Measurements from ENCODE around the gene EGFR.

Gene EGFR

GRCh38 chr7:55060636-55061022 is 41.8 kb downstream of the EGFR start:
- no peak for DNase-seq
- H3K9ac ChIP-seq (ENCODE audit: low read length) = no peak overlapping the region
- no peaks in the 10 kb centered on the region for H3K79me2 ChIP-seq (ENCODE audit: low read length)
- H2AFZ ChIP-seq (ENCODE audit: low read length) = no peak overlapping the region
- H3K27me3 ChIP-seq (replicated peaks; ENCODE audit: insufficient read depth, low read length) = no peaks in the 10 kb centered on the region
- no peaks in the 10 kb centered on the region for H3K9me2 ChIP-seq (replicated peaks; ENCODE audit: insufficient read depth, low read length)
- no peaks in the 10 kb centered on the region for H4K20me1 ChIP-seq (ENCODE audit: insufficient read depth, low read length)
- H3K4me2 ChIP-seq (ENCODE audit: low read depth, low read length) = no peak overlapping the region
- no peak overlapping the region for H3K4me3 ChIP-seq (ENCODE audit: low read length)
- H3F3A ChIP-seq (ENCODE audit: insufficient read depth, low read length) = no peaks in the 10 kb centered on the region
- no peaks in the 10 kb centered on the region for H3K36me3 ChIP-seq (replicated peaks; ENCODE audit: insufficient read depth, low read length)
- H3K4me1 ChIP-seq (ENCODE audit: low read length) = no peaks in the 10 kb centered on the region
- TF ChIP-seq EZH2phosphoT487 (IDR thresholded peaks at IDR 0.05; ENCODE audit: low read length) = no peak
- TF ChIP-seq EZH2 (optimal IDR thresholded peaks at IDR 0.05; ENCODE audit: low read depth, low read length) = no peak
- no peak for TF ChIP-seq CTCF (IDR thresholded peaks at IDR 0.05; ENCODE audit: low read length)
- H3K27ac ChIP-seq (ENCODE audit: low read length) = no peak overlapping the region
- H3K9me3 ChIP-seq (replicated peaks; ENCODE audit: insufficient read depth, low read length) = no peaks in the 10 kb centered on the region

GRCh38 chr7:55061726-55062499 is 43.1 kb downstream of the EGFR start:
- Histone ChIP-seq H3F3A (ENCODE audit: insufficient read depth, low read length) (no peaks in the 10 kb centered on the region), H3K9me2 (replicated peaks; ENCODE audit: insufficient read depth, low read length) (no peaks in the 10 kb centered on the region), H3K27me3 (replicated peaks; ENCODE audit: insufficient read depth, low read length) (no peaks in the 10 kb centered on the region), H3K9ac (ENCODE audit: low read length) (no peak overlapping the region), H2AFZ (ENCODE audit: low read length) (no peak overlapping the region), H3K4me3 (ENCODE audit: low read length) (no peak overlapping the region), H3K27ac (ENCODE audit: low read length) (no peak overlapping the region), H3K79me2 (ENCODE audit: low read length) (no peaks in the 10 kb centered on the region), H3K4me1 (ENCODE audit: low read length) (no peaks in the 10 kb centered on the region), H3K4me2 (ENCODE audit: low read depth, low read length) (no peak overlapping the region), H3K36me3 (replicated peaks; ENCODE audit: insufficient read depth, low read length) (no peaks in the 10 kb centered on the region), H3K9me3 (replicated peaks; ENCODE audit: insufficient read depth, low read length) (no peaks in the 10 kb centered on the region), H4K20me1 (ENCODE audit: insufficient read depth, low read length) (no peaks in the 10 kb centered on the region)
- TF ChIP-seq EZH2 (optimal IDR thresholded peaks at IDR 0.05; ENCODE audit: low read depth, low read length) (no peak), CTCF (IDR thresholded peaks at IDR 0.05; ENCODE audit: low read length) (no peak), EZH2phosphoT487 (IDR thresholded peaks at IDR 0.05; ENCODE audit: low read length) (no peak)
- DNase-seq = no peak

GRCh38 chr7:55063061-55063460 is 44.2 kb downstream of the EGFR start:
- TF ChIP-seq EZH2 (optimal IDR thresholded peaks at IDR 0.05; ENCODE audit: low read depth, low read length) (no peak), EZH2phosphoT487 (IDR thresholded peaks at IDR 0.05; ENCODE audit: low read length) (no peak), CTCF (IDR thresholded peaks at IDR 0.05; ENCODE audit: low read length) (no peak)
- no peak overlapping the region for H2AFZ ChIP-seq (ENCODE audit: low read length)
- H3K9me2 ChIP-seq (replicated peaks; ENCODE audit: insufficient read depth, low read length) = no peaks in the 10 kb centered on the region
- no peaks in the 10 kb centered on the region for H3F3A ChIP-seq (ENCODE audit: insufficient read depth, low read length)
- H3K4me1 ChIP-seq (ENCODE audit: low read length) = no peaks in the 10 kb centered on the region
- H3K27me3 ChIP-seq (replicated peaks; ENCODE audit: insufficient read depth, low read length) = no peaks in the 10 kb centered on the region
- no peak overlapping the region for H3K27ac ChIP-seq (ENCODE audit: low read length)
- no peak overlapping the region for H3K4me3 ChIP-seq (ENCODE audit: low read length)
- H3K79me2 ChIP-seq (ENCODE audit: low read length) = no peaks in the 10 kb centered on the region
- no peaks in the 10 kb centered on the region for H3K9me3 ChIP-seq (replicated peaks; ENCODE audit: insufficient read depth, low read length)
- no peaks in the 10 kb centered on the region for H4K20me1 ChIP-seq (ENCODE audit: insufficient read depth, low read length)
- no peak for DNase-seq
- H3K36me3 ChIP-seq (replicated peaks; ENCODE audit: insufficient read depth, low read length) = no peaks in the 10 kb centered on the region
- H3K4me2 ChIP-seq (ENCODE audit: low read depth, low read length) = no peak overlapping the region
- H3K9ac ChIP-seq (ENCODE audit: low read length) = no peak overlapping the region
